Measurements from ENCODE around the gene KCNMA1.

KCNMA1 gene

GRCh38 chr10:77553311-77553710, 84.3 kb downstream of the KCNMA1 start:
- DNase-seq, result no peak

- no peak for DNase-seq
These were observed 85.4 kb downstream of the KCNMA1 start for GRCh38 chr10:77552252-77552651.

DNA sequence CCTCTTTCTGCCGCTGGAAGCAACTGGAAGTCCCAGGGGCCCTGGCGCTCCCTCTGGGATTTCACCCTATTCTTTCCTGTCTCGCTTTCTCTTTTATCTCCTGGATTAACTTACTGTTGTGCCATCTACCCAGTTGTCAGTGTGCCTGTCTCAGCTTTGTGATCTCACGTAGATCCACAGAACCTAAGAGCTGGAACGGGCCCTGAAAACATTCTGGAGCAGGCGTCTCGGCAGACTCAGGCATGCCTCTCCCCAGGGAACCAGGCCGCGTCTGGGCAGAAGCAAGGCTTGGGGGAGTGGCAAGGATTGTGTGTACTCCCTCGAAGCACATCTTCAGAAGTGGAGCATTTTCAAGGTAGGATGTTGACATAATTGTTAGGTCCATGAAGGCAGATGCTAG, 87.2 kb downstream of the KCNMA1 start:
- no peak for DNase-seq

DNA sequence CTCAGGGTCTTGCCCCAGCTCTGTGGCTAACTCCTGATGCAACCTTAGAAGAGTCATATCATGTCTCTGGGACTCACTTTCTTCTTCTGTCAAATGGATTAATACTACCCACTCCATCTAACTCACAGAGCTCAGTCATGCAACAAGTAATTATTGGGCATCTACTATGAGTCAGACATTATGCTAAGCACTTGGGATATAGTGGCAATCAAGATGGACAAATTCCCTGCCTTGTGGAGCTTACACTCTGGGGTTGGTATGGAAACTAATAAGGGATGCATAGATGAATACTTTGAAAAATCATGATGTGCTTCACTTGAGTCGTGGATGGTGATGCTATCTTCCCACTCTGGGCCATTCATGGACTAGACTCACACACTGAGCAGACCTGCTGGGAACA, 88.9 kb downstream of the KCNMA1 start:
- no peak for DNase-seq

GRCh38 chr10:77548157-77548556, 89.5 kb downstream of the KCNMA1 start:
- no peak for DNase-seq

DNA sequence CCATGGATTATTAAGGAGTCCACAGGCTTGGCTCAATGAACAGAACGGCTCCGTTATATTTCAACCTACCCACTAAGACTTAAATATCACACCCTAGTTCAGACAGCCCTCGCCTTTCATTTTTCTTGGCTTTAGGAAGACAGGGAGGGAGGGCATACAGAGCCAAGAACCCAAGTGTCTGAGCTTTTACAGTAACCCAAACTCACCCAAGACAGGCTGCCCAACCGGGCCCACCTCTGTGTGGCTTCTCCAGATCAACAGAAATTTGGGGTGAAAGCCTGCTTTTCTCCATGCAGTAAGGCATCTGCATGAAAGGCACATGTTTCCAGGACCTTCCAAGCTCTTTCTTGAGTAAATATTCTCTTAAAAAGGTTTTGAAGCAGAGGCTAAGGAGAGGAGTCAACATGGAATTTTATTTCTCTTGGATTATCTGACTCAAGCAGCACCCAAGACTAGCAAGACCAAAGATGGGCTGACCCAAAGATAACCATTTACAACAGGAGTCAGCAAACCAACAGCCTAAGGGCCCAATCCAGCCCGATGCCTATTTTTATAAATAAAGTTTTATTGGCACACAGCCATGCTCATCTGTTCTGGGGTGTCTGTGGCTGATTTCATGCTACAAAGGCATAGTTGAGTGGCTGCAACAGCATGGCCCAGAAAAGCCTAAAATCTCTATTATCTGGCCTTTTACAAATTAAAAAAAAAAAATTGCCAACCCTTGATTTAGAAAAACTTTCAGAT, 90.1 kb downstream of the KCNMA1 start:
- no peak for DNase-seq

DNA sequence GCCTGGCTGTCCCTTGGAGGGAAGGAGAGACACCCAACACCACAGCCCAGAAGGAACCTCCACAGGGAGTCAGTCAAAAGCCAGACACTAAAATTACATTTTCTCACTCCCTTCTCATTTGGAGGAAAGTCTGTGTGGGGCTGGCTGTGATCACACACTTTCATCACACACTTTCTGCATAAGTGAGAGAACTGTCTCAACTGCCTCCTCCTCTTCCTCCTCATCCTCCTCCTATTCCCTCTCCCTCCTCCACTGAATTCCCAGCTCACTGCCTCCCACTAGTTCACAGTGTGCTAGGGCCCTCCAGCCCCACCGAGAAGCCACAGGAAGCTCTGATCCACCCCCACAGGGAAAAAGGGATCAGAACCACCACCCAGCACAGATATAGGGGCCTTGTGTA, 91.6 kb downstream of the KCNMA1 start:
- no peak for DNase-seq

DNA sequence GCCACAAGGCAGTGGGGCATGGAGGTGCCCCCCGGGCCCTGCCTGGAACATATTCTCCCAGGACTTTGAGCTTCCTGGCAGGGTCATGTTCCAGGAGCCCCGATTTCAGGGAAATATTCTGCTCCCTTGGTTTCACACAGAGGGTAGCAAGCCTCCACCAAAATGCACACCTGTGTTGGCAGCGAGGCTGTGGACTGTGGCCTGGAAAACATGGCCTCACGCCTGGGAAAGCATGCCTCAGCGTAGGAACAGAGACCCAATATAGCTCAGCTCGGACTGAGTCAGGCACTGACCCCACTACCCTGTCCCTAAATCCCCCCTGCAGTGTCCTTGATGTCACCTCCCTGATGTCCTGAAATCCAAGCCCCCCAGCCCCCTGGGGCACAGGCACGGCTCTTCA, 92.0 kb downstream of the KCNMA1 start:
- DNase-seq, result no peak

DNA sequence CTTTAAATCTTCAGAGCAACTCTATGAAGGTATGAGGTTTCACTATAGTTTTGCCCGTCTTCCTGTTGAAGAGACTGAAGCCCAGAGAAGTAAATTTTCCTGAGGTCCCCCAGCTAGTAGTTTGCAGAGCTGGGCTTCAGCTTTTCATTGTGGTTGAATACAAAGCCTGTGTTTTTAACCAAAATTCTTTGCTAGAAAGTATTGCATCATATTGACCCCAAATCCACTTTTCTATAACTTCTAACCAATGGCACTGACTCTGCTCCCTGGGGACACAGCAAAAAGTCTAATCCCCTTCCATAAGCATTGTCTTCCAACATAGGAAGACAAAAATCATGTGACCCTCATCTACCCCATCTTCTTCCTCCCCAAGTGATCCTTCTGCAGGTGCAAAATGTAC, 93.0 kb downstream of the KCNMA1 start:
- DNase-seq, result peak; percentile 35

- no peak for DNase-seq
These were observed 94.8 kb downstream of the KCNMA1 start for GRCh38 chr10:77542710-77543259.

GRCh38 chr10:77541944-77542343, 95.7 kb downstream of the KCNMA1 start:
- DNase-seq, result no peak

- no peak for DNase-seq
These were observed 96.4 kb downstream of the KCNMA1 start for GRCh38 chr10:77541247-77541646.

GRCh38 chr10:77539147-77539935, 98.3 kb downstream of the KCNMA1 start:
- no peak for DNase-seq

DNA sequence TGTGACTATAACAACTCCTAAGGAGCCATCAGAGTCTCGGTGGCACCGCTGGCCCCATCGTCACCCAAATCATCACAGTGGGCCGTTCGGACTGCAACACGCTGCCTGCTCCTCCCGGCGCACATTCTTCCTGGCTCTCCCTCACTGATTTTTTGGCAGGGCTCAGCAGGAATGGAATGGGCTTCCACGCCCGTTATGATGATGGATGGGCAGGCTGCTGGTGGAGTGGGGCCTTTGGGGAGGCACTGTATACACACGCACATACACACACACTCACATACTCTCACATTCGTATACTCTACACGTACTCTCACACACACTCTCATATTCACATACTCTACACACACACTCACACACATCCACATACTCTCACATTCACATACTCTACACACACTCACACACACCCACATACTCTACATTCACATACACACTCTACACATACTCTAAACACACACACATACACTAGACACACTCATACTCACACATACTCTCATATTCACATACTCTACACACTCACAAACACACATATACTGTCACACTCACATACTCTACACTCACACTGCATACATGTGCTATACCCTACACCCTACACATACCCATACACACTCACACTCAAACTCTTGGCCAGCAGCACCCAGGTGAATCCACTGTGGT, 99.8 kb downstream of the KCNMA1 start:
- DNase-seq, result peak; percentile 84

- no peak for DNase-seq
These were observed 100.5 kb downstream of the KCNMA1 start for GRCh38 chr10:77537071-77537470.

DNA sequence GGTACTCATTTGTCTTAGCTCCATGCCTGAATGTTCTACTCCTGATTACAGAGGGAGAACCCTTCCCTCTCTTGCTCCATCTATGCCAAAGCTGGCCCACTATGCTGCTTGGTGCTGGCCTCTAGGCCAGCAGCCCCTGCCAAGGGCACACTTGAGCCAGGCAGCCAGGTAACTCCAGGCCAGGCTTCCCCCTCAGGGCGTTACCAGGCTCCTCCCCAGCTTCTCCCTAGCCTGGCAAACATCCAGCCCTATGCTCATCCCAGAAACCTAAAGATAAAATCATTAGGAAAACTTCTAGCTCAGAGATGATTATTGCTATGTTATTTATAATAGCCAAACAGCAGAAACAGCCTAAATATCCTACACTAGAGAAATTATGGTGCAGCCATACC, 103.7 kb downstream of the KCNMA1 start:
- DNase-seq, result peak; percentile 46

DNA sequence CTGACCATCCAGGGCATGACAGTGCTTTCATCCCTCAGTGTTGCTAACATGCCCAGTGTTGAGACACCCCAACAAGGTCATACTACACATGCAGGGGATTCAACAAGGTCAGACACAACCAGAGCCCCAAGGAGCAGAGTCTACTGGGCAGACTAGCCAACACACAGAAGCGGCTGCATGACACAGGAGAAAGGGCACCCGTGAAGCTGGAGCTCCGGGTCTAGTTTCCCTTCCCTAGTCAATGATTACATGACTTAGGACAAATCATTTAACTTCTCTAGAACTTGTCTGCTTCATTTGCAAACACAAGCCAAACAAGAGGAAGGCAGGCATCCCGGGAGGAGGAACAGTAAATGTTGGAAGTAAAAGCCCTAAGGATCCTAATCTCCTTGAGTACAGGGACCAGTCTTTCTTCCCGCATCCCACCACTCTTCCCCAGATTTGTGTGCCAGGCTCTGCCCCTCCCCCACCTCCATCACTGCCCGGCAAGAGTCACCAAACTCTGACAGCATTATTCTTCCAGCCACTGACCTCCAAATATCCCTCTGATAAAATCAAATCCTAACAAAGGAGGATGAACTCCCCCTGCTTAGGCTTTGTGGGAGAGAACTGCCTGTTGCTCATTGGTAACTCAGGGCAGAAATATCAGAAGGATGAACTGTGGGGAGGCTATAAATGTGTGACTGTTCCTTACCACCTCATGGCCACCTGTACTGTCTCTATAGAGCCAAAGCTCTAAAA, 104.3 kb downstream of the KCNMA1 start:
- no peak for DNase-seq

DNA sequence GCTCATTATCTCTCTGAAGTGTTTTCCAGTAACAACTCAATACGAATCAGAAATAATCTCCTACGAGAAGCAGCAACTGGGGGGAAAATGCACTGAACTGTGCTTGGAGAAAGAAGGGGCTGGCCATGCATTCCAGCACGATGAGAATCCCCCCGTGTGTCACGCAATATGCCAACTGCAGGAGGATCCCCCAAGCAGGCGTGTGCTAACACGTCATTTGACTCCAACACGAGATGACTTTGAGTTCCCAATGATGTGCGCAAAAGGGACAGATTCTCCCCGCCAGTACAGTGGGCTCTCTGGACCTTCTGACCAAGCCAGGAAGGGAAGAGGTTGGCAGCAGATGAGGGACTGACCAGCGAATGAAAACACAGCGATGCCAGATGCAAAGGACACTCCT, 105.5 kb downstream of the KCNMA1 start:
- DNase-seq, result peak; percentile 96

GRCh38 chr10:77531441-77532001, 106.1 kb downstream of the KCNMA1 start:
- DNase-seq, result peak; percentile 93

- no peak for DNase-seq
These were observed 107.6 kb downstream of the KCNMA1 start for GRCh38 chr10:77530011-77530410.

DNA sequence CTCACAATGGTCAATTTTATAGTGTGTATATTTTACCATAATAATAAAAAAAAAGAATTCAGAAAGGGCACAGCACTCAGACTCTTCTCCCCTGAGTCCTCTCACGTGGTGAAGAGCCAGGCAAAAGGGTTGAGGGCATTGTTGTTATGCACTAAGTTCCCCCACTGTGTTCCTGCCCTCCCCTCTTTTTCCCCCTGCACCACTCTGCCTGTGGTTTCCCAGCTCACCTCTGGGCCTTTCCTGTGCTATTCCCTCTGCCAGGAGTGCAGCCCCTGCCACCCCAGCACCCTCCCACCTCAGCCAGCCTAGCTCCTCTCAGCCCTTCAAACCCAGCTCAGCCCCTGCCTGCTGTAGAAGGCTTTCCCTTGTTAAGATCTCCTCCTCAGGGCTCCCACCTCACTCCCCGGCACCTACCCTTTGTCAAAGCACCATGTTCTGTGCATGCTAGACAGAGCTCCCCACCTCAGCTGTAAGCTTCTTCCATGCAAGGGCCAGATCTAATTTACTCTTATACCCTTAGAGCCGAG, 108.5 kb downstream of the KCNMA1 start:
- DNase-seq, result no peak

- DNase-seq, result no peak
These were observed 109.8 kb downstream of the KCNMA1 start for GRCh38 chr10:77527839-77528238.
